AG04449 (cell line): ENCODE results near the gene APMAP.

ENCODE experiments used
- CTCF ChIA-PET: fragments of 350-600 bp; formaldehyde crosslinking; extraction: SDS; loops from one replicate; lab custom pipeline; 2021; ENCODE audit warnings: antibody characterized with exemption; lab: Yijun Ruan, JAX
- POLR2A ChIA-PET: fragments of 400-600, 350-600 bp; formaldehyde crosslinking; extraction: SDS; loops from one replicate; lab custom pipeline; 2020; ENCODE audit warnings: antibody characterized with exemption, inconsistent platforms; lab: Yijun Ruan, JAX
- DNase-seq: peaks from one replicate; pipeline ENCODE4 v3.0.0-alpha.2; 2010; ENCODE audit warnings: low read depth, low spot score
- H3K4me3 ChIP-seq: 2 replicates; pipeline ENCODE4 v1.5.1; 2011; ENCODE audit warnings: low read depth, mild to moderate bottlenecking, control low read depth, low read length
- TF ChIP-seq, protein P1 (sequence below): IDR thresholded peaks from one replicate; pipeline ENCODE4 v1.5.1; 2011; ENCODE audit warnings: mild to moderate bottlenecking, moderate library complexity, low read length, control low read depth, inconsistent platforms; ENCODE audit not compliant: insufficient read depth; ENCODE audit errors: missing control alignments

The APMAP gene

DNA sequence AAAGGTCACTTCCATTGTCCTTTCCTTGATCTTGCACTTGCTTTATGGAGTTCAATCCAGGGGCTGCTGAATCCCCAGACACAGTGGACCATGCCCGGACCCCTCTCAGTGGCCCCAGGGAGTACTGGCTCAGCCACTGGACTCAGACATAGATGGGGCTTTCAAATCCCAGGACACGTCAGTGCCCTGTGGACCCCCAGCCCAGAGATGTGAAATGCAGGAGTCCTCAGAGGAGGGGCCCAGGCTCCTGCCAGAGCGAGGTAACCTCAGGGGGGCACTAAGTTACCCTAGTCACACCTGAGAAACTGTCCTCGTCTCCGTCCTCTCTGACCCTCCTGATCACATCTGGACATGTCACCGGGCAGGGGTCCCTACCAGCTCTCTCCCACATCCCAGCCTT, 18.7 kb upstream of the APMAP start:
- DNase-seq: no peak
- no peak overlapping the region for H3K4me3 ChIP-seq
- ChIA-PET CTCF (no interaction called here), POLR2A (no interaction called here)
- TF ChIP-seq, protein P1, sequence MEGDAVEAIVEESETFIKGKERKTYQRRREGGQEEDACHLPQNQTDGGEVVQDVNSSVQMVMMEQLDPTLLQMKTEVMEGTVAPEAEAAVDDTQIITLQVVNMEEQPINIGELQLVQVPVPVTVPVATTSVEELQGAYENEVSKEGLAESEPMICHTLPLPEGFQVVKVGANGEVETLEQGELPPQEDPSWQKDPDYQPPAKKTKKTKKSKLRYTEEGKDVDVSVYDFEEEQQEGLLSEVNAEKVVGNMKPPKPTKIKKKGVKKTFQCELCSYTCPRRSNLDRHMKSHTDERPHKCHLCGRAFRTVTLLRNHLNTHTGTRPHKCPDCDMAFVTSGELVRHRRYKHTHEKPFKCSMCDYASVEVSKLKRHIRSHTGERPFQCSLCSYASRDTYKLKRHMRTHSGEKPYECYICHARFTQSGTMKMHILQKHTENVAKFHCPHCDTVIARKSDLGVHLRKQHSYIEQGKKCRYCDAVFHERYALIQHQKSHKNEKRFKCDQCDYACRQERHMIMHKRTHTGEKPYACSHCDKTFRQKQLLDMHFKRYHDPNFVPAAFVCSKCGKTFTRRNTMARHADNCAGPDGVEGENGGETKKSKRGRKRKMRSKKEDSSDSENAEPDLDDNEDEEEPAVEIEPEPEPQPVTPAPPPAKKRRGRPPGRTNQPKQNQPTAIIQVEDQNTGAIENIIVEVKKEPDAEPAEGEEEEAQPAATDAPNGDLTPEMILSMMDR: no peak

DNA sequence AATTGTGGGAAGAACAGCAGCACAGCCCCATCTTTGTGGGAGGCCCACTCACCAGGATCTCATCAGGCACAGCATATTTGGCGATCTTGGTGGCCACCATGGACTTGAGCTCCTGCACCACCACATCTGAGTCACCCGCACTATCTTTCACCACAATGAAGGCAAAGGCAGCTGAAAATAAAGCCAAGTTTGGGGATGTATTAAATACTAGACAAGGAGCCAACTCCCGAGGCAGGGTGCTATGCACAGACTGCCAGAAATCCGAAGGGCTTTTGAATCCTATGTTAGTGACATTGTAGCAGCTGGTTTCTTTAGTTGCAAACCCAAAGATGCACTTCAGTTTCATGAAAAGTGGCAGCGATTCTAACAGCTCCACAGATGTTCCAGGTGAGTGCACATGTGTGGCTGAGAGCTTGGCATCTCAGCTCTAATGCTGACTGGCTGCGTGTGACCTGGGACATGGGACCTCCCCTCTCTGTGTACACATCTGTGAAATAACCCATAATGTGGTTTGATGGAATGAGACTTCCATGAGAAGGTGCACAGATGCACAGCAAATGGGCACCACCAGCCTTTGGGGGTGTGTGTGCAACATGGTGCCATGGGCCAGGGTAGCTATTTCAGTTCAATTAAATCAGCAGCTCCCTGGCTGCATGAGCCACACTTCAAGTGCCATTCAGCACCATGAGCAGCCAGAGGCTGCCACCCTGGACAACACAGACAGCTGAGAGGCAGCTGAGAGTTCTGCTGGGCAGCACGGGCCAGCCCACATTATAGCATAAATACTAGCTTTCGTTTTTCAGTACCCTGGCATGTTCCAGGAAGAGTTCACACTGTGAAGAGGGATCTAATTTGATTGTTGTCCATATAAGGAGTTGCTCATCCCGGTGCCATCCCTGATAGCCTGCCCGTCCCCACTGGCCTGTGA, 16.9 kb upstream of the APMAP start:
- H3K4me3 ChIP-seq: no peak overlapping the region
- no peak for DNase-seq
- ChIA-PET CTCF (interaction anchor here (0.9 to 4.4 kb wide), 4 partner anchors 10 to 169 kb away, joined by 3 to 24 read pairs (median 6); no protein-coding TSS in a partner anchor), POLR2A (interaction anchor here (1.0 kb wide), 1 partner anchor 17 kb away, joined by 3 read pairs; no protein-coding TSS in a partner anchor)
- TF ChIP-seq, protein P1: no peak

DNA sequence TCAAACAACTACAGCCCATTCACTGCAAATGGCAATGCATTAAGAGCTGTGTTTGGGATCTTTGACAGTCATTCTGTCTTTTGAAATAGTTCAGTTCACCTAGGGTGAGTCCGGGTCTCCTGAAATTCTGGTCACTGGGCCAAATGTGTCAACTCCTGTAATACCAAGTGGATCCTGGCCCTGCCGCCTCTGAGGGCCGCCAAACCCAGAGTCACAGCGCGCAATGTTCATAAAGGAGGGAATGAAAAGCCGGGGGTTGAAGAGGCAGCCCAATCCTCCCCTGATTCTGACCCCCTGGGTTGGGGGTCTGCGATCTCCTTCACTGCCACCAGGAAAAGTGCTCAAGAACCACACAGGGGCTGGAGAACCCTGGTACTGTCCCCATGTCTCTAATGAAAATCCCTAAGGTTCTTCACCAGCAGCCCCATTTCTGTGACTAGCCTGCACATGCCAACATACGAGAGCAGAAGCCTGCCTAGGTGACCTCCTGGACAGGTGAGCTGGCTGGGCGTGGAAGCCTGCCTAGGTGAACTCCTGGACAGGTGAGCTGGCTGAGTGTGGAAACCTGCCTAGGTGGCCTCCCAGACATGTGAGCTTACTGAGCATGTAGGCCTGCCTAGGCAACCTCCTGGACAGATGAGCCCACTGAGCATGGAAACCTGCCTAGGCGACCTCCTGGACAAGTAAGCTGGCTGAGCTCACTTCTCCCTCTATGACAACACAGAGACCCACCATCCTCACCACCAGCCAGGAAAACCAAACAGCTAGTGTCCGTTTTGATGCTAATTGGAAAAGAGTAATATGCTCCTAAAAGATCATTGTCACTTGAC, 16.1 kb upstream of the APMAP start:
- DNase-seq: no peak
- TF ChIP-seq, protein P1: no peak
- ChIA-PET POLR2A (interaction anchor here (1.0 kb wide), 1 partner anchor 16 kb away, joined by 3 read pairs; no protein-coding TSS in a partner anchor), CTCF (interaction anchor here (0.6 to 4.4 kb wide), 4 partner anchors 9 to 170 kb away, joined by 3 to 24 read pairs (median 6); partner anchors contain the start of gene ACSS1)
- no peak overlapping the region for H3K4me3 ChIP-seq

DNA sequence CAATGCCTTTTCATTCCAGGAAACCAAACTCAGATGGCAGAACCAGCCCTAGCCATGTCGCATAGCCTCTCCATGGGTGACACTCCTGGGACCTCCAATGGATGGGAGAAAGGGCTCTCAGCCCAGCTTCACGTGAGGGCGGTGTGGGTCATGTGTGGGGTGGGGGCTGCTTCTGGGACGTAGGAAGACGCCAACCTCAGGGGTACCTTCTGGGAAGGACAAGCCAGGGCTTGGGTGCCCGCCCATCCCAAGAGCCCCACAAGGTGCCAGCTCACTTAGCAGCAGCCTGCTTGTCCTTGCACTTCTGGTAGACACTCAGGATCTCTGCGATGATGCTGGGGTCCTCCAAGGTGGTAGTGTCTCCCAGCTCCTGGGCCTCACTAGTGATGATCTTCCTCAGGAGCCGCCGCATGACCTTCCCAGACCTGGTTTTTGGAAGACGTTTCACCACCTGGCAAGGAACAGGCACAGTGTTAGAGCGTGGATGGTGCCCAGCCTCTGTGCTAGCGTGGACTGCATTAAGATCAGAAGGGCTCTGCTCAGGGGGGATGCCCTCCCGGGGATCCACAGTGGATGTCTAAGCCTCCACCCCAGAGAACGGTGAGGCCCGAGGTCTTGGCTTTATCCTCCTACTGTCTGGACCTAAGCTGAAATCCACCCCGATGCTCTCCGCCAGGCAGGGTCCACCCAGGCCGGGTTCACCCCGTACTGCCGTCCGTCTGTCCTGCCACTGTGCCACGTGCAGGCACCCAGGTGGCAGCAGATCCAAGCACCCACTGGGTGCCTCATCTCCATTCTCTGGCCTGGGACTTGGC, 15.1 kb upstream of the APMAP start:
- POLR2A ChIA-PET: no interaction called here
- CTCF ChIA-PET: interaction anchor here (4.4 kb wide), 1 partner anchor 13 kb away, joined by 24 read pairs; no protein-coding TSS in a partner anchor
- DNase-seq: no peak
- TF ChIP-seq, protein P1: no peak
- H3K4me3 ChIP-seq: no peak overlapping the region

DNA sequence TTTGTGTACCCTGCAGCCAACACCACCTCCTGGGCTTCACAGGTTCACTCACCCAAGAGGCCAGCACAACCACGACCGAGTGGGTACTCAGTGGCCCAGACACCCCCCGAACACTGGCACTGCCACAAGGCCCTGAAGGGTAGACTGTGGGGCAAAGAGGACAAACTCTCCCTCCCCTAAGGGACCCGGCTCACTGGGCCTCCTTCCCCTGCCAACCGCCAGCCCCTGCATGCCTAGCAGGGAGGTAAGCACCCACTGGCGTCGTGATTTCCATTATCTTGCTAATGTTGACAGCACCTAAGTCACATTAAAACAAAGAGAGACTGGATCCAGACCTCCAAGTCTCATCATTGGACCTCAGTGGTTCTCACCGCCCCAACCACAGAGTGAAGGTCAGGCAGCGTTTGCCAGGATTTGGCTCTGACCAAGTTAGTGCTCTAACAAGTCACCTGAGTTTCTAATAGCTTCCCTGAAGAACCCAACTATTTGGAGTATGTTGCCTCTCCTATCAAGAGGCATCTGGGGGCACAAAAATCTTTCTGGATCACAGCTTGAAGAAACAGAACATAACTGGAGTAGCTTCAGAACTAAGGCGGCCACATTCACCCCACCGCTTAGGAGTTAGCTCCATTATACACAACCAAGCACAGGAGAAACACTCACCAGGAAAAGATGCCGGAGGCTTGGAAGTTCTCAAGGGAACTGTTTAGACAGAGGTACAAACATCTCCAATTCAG, 14.0 kb upstream of the APMAP start:
- TF ChIP-seq, protein P1: no peak
- no peak for DNase-seq
- POLR2A ChIA-PET: no interaction called here
- CTCF ChIA-PET: interaction anchor here (4.4 kb wide), 1 partner anchor 12 kb away, joined by 24 read pairs; no protein-coding TSS in a partner anchor
- H3K4me3 ChIP-seq: no peak overlapping the region
